NCI-H2081 treated with DMSO at 0.1 percent for 48 hours (cell line): ENCODE data around the gene GRK3.
"Not testable (repeated sequence)": the region's sequence is repeated elsewhere in the genome, so short reads cannot be mapped to it uniquely, and the experiment has no call there.

ENCODE experiments used
- DNase-seq: peaks from one replicate; lab custom pipeline; 2025; lab: John Stamatoyannopoulos, UW

The GRK3 gene

GRCh38 chr22:25551396-25551795 is 13.1 kb upstream of the GRK3 start:
- no peak for DNase-seq

- not testable (repeated sequence) for DNase-seq
Measured at GRCh38 chr22:25552405-25552804, 12.1 kb upstream of the GRK3 start.

GRCh38 chr22:25553131-25553530 is 11.3 kb upstream of the GRK3 start:
- no peak for DNase-seq

GRCh38 chr22:25554238-25554671 is 10.2 kb upstream of the GRK3 start:
- no peak for DNase-seq

- no peak for DNase-seq
Measured at GRCh38 chr22:25554689-25555088, 9.8 kb upstream of the GRK3 start.

GRCh38 chr22:25555586-25555985 is 8.9 kb upstream of the GRK3 start:
- no peak for DNase-seq

GRCh38 chr22:25557218-25557617 is 7.3 kb upstream of the GRK3 start:
- no peak for DNase-seq

- no peak for DNase-seq
Measured at GRCh38 chr22:25558341-25558740, 6.1 kb upstream of the GRK3 start.

GRCh38 chr22:25559910-25560309 is 4.6 kb upstream of the GRK3 start:
- DNase-seq: not testable (repeated sequence)

- not testable (repeated sequence) for DNase-seq
Measured at GRCh38 chr22:25561182-25561581, 3.3 kb upstream of the GRK3 start.

- DNase-seq: not testable (repeated sequence)
Measured at GRCh38 chr22:25561927-25562326, 2.5 kb upstream of the GRK3 start.

- DNase-seq: not testable (repeated sequence)
Measured at GRCh38 chr22:25562966-25563760, 1.3 kb upstream of the GRK3 start.

- no peak for DNase-seq
Measured at GRCh38 chr22:25563761-25564319, 635 bp upstream of the GRK3 start.

- DNase-seq: no peak
Measured at GRCh38 chr22:25564979-25565677, 653 bp downstream of the GRK3 start.

GRCh38 chr22:25566186-25566897 is 1.9 kb downstream of the GRK3 start:
- DNase-seq: no peak

- DNase-seq: no peak
Measured at GRCh38 chr22:25566898-25567235, 2.4 kb downstream of the GRK3 start.

GRCh38 chr22:25567251-25567675 is 2.8 kb downstream of the GRK3 start:
- DNase-seq: no peak

- DNase-seq: not testable (repeated sequence)
Measured at GRCh38 chr22:25568066-25568465, 3.6 kb downstream of the GRK3 start.

- no peak for DNase-seq
Measured at GRCh38 chr22:25569361-25569760, 4.9 kb downstream of the GRK3 start.

GRCh38 chr22:25569983-25570382 is 5.5 kb downstream of the GRK3 start:
- DNase-seq: no peak

GRCh38 chr22:25570486-25570885 is 6.0 kb downstream of the GRK3 start:
- no peak for DNase-seq

GRCh38 chr22:25571969-25572707 is 7.7 kb downstream of the GRK3 start:
- not testable (repeated sequence) for DNase-seq
